NCI-H510A (cell line): Measurements from ENCODE around the gene AP1G2.
"Not testable (repeated sequence)": the region's sequence is repeated elsewhere in the genome, so short reads cannot be mapped to it uniquely, and the experiment has no call there.

Source experiments
- DNase-seq: peaks from one replicate; lab custom pipeline; 2025; lab: John Stamatoyannopoulos, UW

Gene AP1G2

GRCh38 chr14:23539248-23540140 is 28.1 kb downstream of the AP1G2 start:
- peak; percentile 18 for DNase-seq

GRCh38 chr14:23538785-23539184 is 28.8 kb downstream of the AP1G2 start:
- peak; percentile 19 for DNase-seq

DNA sequence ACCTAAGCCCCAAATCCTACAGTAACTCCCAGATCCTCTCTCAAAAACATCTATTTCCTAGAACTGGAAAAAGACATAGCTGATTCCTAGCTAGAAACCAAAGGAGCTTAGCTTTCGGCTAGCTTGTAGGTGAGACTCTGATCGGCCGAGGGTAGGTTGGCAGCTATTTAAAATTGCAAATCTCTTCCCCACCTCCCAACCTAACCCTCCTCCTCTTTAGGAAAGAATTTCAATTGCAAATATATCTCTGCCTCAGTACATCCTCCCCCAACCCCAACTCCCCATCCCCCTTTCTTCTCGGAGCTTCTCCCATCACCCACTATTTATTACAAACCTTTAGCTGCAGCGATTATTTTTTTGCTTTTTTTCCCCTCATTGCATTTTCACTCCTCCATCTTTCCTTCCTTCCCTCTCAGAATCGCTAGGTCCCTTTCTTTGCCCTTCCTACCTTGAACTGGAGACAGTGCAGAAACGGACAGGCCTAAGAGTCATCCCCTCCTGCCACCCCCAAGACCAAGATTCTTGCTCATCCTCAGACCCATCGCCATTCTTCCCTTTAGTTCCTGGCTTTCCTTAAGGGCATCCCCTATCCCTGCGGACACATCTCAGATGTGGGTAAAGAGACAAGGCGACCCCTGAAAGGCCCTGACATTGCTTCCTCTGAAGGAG is 29.4 kb downstream of the AP1G2 start:
- no peak for DNase-seq

DNA sequence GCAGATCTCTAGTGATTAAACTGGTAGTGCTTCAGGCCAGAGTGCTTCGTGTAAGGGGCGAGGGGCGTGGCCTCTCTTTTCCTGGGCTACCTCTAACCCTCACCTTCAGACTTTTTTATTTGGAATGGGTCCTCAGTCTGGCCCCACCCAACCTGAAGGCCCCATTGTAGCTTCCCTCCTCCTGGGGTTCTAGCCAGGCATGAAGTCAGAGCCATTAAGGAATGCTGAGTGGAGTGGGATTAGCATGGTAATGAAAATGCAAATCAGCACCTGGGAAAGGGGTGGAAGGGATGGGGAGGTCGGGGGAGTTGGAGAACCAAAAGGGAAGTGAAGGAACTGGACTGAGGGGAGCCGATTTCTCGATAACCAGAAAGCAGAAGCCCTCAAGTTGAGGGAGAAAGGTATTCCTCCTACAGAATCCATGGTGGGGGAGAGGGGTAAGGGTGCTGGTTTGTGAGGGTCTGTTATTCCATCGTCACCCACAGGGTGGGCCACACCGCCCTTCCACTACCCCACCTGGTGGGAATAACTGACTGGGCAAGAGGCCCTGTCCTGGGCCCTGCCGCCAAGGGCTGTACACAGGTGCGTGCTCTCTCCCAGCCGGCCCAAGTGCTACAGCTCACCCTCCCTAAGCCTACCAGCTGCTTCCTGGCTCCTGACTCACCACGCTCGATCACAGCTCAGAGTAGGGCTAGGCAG is 30.1 kb downstream of the AP1G2 start:
- peak; percentile 22 for DNase-seq

DNA sequence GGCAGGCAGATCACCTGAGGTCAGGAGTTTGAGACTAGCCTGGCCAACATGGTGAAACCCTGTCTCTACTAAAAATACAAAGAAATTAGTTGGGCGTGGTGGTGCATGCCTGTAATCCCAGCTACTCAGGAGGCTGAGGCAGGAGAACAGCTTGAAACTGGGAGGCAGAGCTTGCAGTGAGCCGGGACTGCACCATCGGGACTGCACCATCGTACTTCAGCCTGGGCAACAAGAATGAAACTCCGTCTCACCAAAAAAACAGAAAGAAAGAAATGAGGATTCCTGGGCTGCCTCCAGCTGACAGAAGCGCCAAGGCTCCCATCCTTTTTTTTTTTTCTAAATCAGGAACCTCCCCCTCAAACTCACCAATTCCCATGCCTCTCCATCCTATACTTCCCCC is 30.7 kb downstream of the AP1G2 start:
- not testable (repeated sequence) for DNase-seq

DNA sequence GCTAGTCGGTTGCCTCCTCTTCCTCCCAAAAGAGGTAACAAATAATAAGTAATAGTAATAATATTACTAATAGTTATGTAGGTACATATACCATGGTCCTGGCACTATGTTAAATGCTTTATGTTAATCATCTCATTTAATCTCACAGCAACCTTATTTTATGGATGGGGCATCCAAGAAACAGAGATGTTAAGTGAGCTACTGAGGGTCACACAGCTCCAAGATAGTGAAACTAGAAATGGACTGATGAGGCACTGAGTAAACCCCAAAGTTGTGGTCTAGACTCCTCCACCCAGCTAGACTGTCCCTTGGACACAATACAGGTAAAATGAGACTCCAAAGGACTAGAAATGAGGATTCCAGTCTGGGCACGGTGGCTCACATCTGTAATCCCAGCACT is 31.1 kb downstream of the AP1G2 start:
- DNase-seq: no peak

DNA sequence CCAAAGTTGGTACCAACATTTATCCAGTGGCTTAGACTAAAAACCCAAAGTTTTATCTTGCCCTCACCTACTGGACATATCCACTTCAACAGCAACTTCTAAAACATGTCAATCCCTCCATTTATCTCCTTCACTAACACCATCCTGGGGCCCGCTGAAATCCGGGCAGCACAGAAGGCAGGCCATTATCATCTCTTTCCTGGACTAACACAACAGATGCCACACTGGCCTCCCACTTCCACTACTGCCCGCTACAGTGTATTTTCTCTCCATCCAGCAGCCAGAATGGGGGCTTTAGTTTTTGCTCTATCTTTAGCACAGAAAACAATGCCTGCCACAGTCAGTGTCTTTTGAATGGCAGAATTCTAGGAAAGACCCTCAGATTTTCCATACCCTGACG is 31.6 kb downstream of the AP1G2 start:
- no peak for DNase-seq

- DNase-seq: no peak
Observed at GRCh38 chr14:23533652-23534435, 33.7 kb downstream of the AP1G2 start.

- DNase-seq: no peak
Observed at GRCh38 chr14:23532658-23533057, 34.9 kb downstream of the AP1G2 start.

- no peak for DNase-seq
Observed at GRCh38 chr14:23531391-23531790, 36.2 kb downstream of the AP1G2 start.

GRCh38 chr14:23530375-23531055 is 37.1 kb downstream of the AP1G2 start:
- DNase-seq: no peak

DNA sequence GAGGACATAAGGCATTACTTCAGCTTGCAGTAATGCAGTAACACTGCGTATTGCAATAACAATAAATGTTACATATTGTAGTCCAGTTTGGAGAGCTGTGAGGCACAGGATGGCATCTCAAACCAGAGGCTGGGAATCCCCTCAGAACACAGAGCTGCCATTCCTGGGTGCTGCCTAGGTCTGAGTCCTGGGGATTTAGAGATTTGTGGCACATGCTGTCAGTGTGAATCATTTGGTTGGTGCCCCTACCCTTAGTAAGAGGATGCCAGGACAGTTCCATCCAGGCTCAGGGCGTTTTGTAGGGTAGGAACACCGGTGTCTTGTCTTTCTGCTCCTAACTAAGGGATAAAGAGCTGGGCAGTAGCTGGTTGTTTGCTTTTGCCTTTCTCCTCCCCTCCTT is 38.6 kb downstream of the AP1G2 start:
- DNase-seq: no peak

DNA sequence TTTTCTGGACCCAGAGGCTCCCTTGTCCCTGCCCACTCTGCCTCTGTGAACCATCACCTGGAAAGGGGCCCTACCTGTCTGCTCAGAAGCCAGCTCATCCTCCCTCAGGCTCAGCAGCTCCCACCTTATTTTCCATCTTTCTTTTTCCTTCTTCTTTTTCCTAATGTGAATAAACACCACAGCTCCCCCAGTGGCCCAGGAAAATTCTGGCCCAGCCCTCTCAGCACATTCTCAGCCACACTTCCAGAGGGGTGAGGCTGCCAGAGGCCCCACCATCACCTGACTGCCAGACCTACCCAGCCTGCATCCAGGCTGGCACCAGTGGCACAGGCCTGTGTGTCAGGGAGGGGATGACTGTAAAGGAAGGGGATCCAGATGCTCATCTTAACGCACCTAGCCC is 39.0 kb downstream of the AP1G2 start:
- no peak for DNase-seq

GRCh38 chr14:23525611-23526010 is 42.0 kb downstream of the AP1G2 start:
- no peak for DNase-seq

DNA sequence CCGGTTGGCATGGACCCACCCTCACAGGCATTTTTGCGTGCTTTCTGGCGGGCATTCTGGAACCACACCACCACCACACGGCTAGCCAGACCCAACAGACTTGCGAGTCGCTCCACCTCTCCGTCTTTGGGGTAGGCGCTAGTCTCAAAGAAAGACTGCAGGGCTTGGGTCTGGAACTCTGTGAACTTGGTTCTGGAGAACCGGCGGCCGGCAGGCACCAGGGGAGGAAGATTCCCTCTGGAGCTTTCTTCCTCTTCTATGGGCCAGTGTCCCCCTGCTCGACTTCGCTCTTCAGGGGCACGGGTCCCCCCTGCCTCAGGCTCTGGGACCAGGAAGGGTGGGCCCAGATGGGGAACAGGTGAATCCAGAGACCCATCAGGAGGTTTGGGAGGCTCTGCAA is 42.6 kb downstream of the AP1G2 start:
- DNase-seq: no peak

GRCh38 chr14:23523229-23524016 is 44.2 kb downstream of the AP1G2 start:
- no peak for DNase-seq

GRCh38 chr14:23522643-23523198 is 44.9 kb downstream of the AP1G2 start:
- no peak for DNase-seq

DNA sequence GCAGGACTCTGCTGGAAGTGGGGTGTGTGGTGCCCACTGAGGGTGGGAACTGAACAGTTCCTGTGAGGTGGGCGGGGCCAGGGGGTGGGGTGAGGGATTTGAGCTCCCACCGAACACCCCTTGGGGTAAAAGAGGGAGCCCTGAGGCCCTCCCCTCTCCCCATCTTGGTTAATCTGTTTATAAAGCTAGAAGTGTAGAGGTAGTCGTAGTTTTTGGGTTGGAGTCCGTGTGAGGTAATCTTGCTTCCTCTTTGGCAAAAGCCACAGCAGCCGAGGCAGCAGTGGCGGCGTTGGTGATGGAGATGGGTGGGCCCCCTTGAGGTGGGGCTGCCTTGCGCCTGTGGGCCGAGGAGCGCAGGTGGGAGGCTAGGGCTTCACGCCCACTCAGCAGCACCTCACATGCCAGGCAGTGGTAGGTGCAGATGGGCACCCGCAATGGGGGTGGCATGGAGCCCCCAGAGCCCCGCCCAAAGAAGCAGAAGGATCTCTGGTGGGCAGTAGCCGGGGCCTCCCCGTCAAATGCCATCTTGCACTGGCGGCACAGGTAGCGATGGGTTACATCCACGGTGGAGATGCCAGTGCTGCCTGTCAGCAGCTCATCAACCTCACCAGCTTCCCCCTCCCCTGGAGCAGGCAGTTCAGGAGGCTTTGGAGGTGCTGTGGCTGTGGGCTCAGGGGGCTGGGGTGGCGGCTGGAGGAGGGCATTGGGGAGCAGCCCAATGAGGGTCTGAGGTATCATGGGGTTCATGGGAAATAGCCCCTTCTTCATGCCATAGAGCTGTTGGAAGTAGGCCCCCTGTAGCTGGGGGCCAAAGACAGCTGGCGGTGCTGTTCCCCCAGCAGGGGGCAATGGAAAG is 45.6 kb downstream of the AP1G2 start:
- DNase-seq: no peak

GRCh38 chr14:23520899-23521533 is 46.6 kb downstream of the AP1G2 start:
- no peak for DNase-seq
